Esophagus squamous epithelium (tissue), 5 donors: ENCODE results near the gene RXRG. TPM values are rescaled to one million over a fixed set of nuclear protein-coding genes. Genes with fewer than 3 reads are reported as not detected.

Experiments used
- DNase-seq: peaks from one replicate; lab custom pipeline; 2025; lab: John Stamatoyannopoulos, UW
- H3K27ac ChIP-seq, 4 donors: fragments of 200-600 bp; sonication (generic); one replicate each; pipeline ENCODE4 v1.5.1; 2016 to 2019; ENCODE audit warnings: mild to moderate bottlenecking in 1 of 4
- H3K27me3 ChIP-seq, 4 donors: fragments of 200-600 bp; sonication (generic); 1 replicate in 3 of 4; 2 replicates in 1 of 4; pipeline versions ENCODE4 v1.5.1 to v1.6.0; 2017 to 2021; ENCODE audit warnings: antibody characterized with exemption in 1 of 4
- H3K36me3 ChIP-seq, 3 donors: fragments of 200-600 bp; sonication (generic); one replicate each; pipeline ENCODE4 v1.5.1; 2016 to 2019
- H3K4me1 ChIP-seq, 3 donors: fragments of 200-600 bp; sonication (generic); one replicate each; pipeline ENCODE4 v1.5.1; 2017 to 2019
- H3K4me3 ChIP-seq, 4 donors: fragments of 200-600 bp; sonication (generic); 1 replicate in 3 of 4; 2 replicates in 1 of 4; pipeline ENCODE4 v1.5.1; 2016 to 2019; ENCODE audit warnings: mild to moderate bottlenecking in 2 of 4, moderate library complexity in 1 of 4
- H3K9me3 ChIP-seq, 3 donors: fragments of 200-600 bp; sonication (generic); one replicate each; pipeline ENCODE4 v1.5.1; 2016 to 2019
- POLR2A ChIP-seq, 4 donors: fragments of 450-650 bp; IDR thresholded peaks; one replicate each; pipeline ENCODE4 v1.6.1; 2017; ENCODE audit warnings: antibody characterized with exemption in 4 of 4, mild to moderate bottlenecking in 4 of 4, moderate library complexity in 3 of 4
- WGBS, 2 donors: methylation state at CpG; one replicate each; pipeline ENCODE4 v1.1.5; 2018; 5-methylcytosine and 5-hydroxymethylcytosine counted together
- intact Hi-C: fragments of 100-400 bp; cut with DNase I; formaldehyde crosslinking; loops from one replicate; pipeline ENCODE4 v1.15.0; 2022
- total RNA-seq, 4 donors: library from RNA; depleted of rRNA; stranded (reverse); fragments of >200 nt; gene quantifications; one replicate each; pipeline ENCODE4 v1.1.0, GENCODE V29; 2016
- TF ChIP-seq, protein P1 (sequence below), 6 experiments: fragments of 450-650 bp in 4 of 6; fragments of 200-600 bp in 2 of 6; sonication (generic) in 2 of 6; IDR thresholded peaks; one replicate each; pipeline ENCODE4 v1.5.1; 2016 to 2019; ENCODE audit warnings: antibody characterized with exemption in 6 of 6, mild to moderate bottlenecking in 4 of 6, moderate library complexity in 4 of 6
- donor health status: DM: yes; HTN: yes; CAD: no.

Gene RXRG
- total RNA-seq, 4 donors from 2014 or later, result 0.15 to 0.38 TPM; not detected in 2

DNA sequence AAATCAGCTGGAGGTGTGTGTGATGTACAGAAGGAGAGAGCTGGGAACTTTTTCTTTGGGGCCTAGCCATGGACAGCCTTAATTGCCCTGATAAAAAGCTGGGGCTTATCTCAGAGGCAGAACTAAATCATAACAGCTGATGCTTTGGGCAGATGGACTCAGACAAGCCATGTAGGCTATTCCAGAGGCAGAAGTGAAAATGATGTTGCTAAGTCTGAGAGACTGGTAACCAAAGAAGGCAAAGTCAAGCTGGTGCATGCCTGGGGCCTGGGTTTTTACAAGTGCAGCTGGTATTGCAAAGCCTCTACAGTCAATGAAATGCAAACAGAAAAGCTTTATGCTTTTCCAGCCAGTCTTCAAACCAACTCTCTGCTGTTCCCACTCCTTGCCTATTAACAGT lies 49.4 kb downstream of the RXRG start:
- no peaks in the 10 kb centered on the region for H3K9me3 ChIP-seq
- peaks cover 0 to 41% (median 0%) of the 10 kb centered on the region in 4 donors for H3K27me3 ChIP-seq
- DNase-seq, result no peak
- no peak for TF ChIP-seq POLR2A (IDR thresholded peaks at IDR 0.05)
- TF ChIP-seq, protein P1, sequence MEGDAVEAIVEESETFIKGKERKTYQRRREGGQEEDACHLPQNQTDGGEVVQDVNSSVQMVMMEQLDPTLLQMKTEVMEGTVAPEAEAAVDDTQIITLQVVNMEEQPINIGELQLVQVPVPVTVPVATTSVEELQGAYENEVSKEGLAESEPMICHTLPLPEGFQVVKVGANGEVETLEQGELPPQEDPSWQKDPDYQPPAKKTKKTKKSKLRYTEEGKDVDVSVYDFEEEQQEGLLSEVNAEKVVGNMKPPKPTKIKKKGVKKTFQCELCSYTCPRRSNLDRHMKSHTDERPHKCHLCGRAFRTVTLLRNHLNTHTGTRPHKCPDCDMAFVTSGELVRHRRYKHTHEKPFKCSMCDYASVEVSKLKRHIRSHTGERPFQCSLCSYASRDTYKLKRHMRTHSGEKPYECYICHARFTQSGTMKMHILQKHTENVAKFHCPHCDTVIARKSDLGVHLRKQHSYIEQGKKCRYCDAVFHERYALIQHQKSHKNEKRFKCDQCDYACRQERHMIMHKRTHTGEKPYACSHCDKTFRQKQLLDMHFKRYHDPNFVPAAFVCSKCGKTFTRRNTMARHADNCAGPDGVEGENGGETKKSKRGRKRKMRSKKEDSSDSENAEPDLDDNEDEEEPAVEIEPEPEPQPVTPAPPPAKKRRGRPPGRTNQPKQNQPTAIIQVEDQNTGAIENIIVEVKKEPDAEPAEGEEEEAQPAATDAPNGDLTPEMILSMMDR (IDR thresholded peaks at IDR 0.05), result no peak
- peaks cover 3 to 35% (median 8%) of the 10 kb centered on the region in 3 donors for H3K4me1 ChIP-seq
- H3K4me3 ChIP-seq, result no peak overlapping the region
- no peak overlapping the region for H3K27ac ChIP-seq
- no peaks in the 10 kb centered on the region for H3K36me3 ChIP-seq
- intact Hi-C loops, result no loop called here

DNA sequence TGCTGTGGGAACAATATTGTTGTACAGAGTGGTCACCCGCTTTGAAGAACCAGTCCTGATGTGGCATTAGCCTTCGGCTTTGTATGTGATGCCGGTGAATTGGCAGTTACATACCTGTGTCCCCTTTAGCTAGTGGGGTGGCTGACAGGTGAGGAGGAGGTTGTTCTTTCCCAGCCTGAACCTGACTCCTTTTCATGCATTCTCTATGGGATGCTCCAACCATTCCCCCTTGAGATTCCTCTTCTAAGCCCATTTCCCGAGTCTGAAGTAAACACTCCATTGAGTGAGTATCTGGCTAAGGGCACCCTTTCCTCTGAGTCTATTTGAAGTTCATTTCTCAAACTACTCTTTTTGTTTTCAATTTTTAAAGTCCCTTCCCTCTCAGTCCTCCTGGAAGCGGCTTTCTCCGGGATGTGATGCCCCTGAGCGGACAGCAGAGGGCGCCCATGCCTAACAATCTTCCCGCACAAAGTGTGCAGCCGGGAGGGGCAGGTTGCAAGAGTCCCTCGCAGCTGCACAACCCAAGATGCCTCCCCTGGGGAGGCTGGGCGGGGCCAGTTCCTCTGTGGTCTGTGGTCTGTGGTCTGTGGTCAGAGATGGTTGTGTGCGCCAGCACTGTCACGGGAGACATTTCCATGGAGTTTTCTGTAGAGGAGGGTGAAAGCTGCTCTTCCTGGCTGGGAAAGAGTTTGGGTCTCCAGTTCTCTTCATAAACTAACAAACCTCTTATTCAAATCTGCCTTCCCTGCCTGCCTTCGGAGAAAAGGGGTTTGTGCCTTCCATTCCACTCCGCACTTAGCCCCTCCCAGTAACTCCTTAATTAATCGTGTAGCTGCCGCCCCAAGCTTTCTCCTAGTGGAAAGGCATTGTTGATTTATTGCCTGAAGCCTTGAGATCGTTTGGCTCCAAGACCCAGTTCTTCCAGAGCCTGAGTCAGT lies 52.0 kb downstream of the RXRG start:
- WGBS, 2 donors, result 8 to 18% methylated on average over 11 to 14 of the region's 19 CpGs
- TF ChIP-seq, protein P1 (IDR thresholded peaks at IDR 0.05), result peak; percentile 83 to 93 (median 88)
- no peak for TF ChIP-seq POLR2A (IDR thresholded peaks at IDR 0.05)
- H3K36me3 ChIP-seq, result no peaks in the 10 kb centered on the region
- DNase-seq, result peak; percentile 50
- H3K27ac ChIP-seq, result peak overlapping the region in 3 of 4 donors; percentile 3 to 35 (median 15)
- H3K9me3 ChIP-seq, result no peaks in the 10 kb centered on the region
- peak overlapping the region in 3 of 4 donors; percentile 24 to 46 (median 30) for H3K4me3 ChIP-seq
- peaks cover 3 to 34% (median 8%) of the 10 kb centered on the region in 3 donors for H3K4me1 ChIP-seq
- intact Hi-C loops, result loop anchor here (2.0 kb wide), 1 partner anchor 200 kb away; no protein-coding TSS in a partner anchor
- peaks cover 0 to 54% (median 0%) of the 10 kb centered on the region in 4 donors for H3K27me3 ChIP-seq

DNA sequence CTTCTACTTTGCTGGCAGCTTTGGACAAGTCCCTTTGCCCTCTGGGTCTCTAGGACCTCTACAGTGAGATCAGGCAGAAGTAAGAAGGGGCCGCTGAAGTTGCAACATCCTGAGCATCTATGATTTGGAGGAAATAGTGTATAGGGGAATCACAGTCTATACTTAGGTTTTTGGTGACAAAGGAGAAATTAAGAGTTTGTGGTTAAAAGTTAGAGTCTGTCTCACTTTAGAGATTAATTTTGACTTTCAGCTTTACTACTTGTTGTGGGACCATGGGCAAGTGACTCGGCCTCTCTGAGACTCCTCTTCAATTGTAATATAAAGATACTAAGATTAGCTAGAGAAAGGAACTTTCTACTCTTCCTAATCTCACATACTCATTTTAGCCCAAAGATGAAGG lies 55.3 kb downstream of the RXRG start:
- H3K4me3 ChIP-seq, result no peak overlapping the region
- no peak overlapping the region for H3K27ac ChIP-seq
- intact Hi-C loops, result no loop called here
- 63 to 70% methylated on average over 2 of the region's 2 CpGs for WGBS, 2 donors
- H3K9me3 ChIP-seq, result no peaks in the 10 kb centered on the region
- peaks cover 0 to 53% (median 0%) of the 10 kb centered on the region in 4 donors for H3K27me3 ChIP-seq
- H3K36me3 ChIP-seq, result no peaks in the 10 kb centered on the region
- TF ChIP-seq, protein P1 (IDR thresholded peaks at IDR 0.05), result no peak
- no peak for TF ChIP-seq POLR2A (IDR thresholded peaks at IDR 0.05)
- H3K4me1 ChIP-seq, result peaks cover 3 to 20% (median 8%) of the 10 kb centered on the region in 3 donors
- DNase-seq, result no peak

DNA sequence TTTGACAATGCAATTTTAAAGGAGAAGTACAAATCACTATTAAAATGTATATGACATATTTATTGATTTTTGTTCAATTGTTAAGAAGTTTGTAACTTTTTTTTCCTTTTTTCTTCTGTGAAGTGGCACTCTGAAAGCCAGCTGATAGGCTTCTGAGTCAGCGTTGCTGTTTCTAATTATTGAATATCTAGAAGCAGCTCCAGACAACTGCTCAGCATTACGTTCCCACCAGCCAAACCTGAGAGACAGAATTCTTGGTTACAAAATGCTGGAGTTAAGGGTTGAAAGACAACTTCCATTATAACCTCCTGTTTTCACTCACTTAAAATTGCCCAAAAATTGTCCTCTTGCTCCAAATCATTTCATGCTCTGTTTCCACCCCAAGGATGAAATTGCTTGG lies 57.0 kb downstream of the RXRG start:
- WGBS, 2 donors, result 61 to 70% methylated on average over 2 of the region's 2 CpGs
- no peak overlapping the region for H3K27ac ChIP-seq
- no peaks in the 10 kb centered on the region for H3K9me3 ChIP-seq
- H3K27me3 ChIP-seq, result peaks cover 0 to 56% (median 0%) of the 10 kb centered on the region in 4 donors
- H3K36me3 ChIP-seq, result no peaks in the 10 kb centered on the region
- TF ChIP-seq POLR2A (IDR thresholded peaks at IDR 0.05), result no peak
- TF ChIP-seq, protein P1 (IDR thresholded peaks at IDR 0.05), result no peak
- no peak overlapping the region for H3K4me3 ChIP-seq
- DNase-seq, result no peak
- intact Hi-C loops, result no loop called here
- peaks cover 4 to 23% (median 7%) of the 10 kb centered on the region in 3 donors for H3K4me1 ChIP-seq

DNA sequence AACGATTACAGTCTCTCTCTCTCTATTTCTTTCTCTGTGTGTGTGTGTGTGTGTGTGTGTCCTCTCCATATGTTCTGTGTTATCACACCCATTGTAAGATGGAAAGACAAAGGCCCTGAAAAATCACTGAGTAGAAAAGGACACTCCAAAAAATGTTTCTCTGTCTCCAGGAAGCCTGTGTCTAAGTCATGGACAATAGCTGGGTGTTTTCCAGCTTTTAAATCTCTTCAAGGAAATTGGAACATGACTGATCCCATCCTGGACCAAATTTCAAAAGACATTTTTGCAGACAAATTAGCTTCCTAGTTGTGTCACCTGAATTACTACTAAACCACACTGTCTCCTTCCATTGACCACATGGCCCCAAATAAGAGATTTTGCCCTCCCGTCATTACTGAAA lies 57.4 kb downstream of the RXRG start:
- Histone ChIP-seq H3K36me3 (no peaks in the 10 kb centered on the region), H3K27ac (no peak overlapping the region), H3K27me3 (peaks cover 0 to 56% (median 0%) of the 10 kb centered on the region in 4 donors), H3K4me1 (peaks cover 4 to 23% (median 10%) of the 10 kb centered on the region in 3 donors), H3K4me3 (no peak overlapping the region), H3K9me3 (no peaks in the 10 kb centered on the region)
- no peak for DNase-seq
- TF ChIP-seq, protein P1 (IDR thresholded peaks at IDR 0.05), result no peak
- TF ChIP-seq POLR2A (IDR thresholded peaks at IDR 0.05), result no peak
- WGBS, 2 donors, result 56 to 71% methylated on average over 2 of the region's 2 CpGs
- intact Hi-C loops, result no loop called here
